ELF-1 (cell line): ENCODE data around the gene SLC19A2.

ENCODE experiments used
- DNase-seq: peaks from one replicate; pipeline ENCODE4 v3.0.0-alpha.2; 2016; ENCODE audit warnings: low read depth, low spot score

The SLC19A2 gene

GRCh38 chr1:169474302-169474995 is 11.3 kb downstream of the SLC19A2 start:
- DNase-seq: no peak

GRCh38 chr1:169473347-169473746 is 12.4 kb downstream of the SLC19A2 start:
- DNase-seq: no peak

- DNase-seq: no peak
Measured at GRCh38 chr1:169472738-169473137, 13.0 kb downstream of the SLC19A2 start.

- no peak for DNase-seq
Measured at GRCh38 chr1:169468982-169469381, 16.8 kb downstream of the SLC19A2 start.

GRCh38 chr1:169466259-169467230 is 19.2 kb downstream of the SLC19A2 start:
- DNase-seq: no peak

GRCh38 chr1:169465281-169465680 is 20.5 kb downstream of the SLC19A2 start:
- DNase-seq: no peak

GRCh38 chr1:169462385-169462784 is 23.4 kb downstream of the SLC19A2 start:
- DNase-seq: no peak

GRCh38 chr1:169461390-169462000 is 24.2 kb downstream of the SLC19A2 start:
- DNase-seq: no peak

GRCh38 chr1:169460191-169460833 is 25.4 kb downstream of the SLC19A2 start:
- peak; percentile 58 for DNase-seq

- DNase-seq: no peak
Measured at GRCh38 chr1:169457443-169457842, 28.3 kb downstream of the SLC19A2 start.

- DNase-seq: no peak
Measured at GRCh38 chr1:169456029-169456428, 29.7 kb downstream of the SLC19A2 start.

- no peak for DNase-seq
Measured at GRCh38 chr1:169452921-169453320, 32.8 kb downstream of the SLC19A2 start.

GRCh38 chr1:169451218-169451824 is 34.4 kb downstream of the SLC19A2 start:
- no peak for DNase-seq

GRCh38 chr1:169443923-169444322 is 41.8 kb downstream of the SLC19A2 start:
- no peak for DNase-seq

GRCh38 chr1:169427081-169427641 is 58.6 kb downstream of the SLC19A2 start, which contains the start of gene CCDC181:
Gene CCDC181 (minus strand): TSS chr1:169427474. CDS start chr1:169424927, 2,547 bp downstream.
- peak; percentile 87 for DNase-seq

GRCh38 chr1:169426174-169426705 is 59.5 kb downstream of the SLC19A2 start:
- DNase-seq: no peak

- no peak for DNase-seq
Measured at GRCh38 chr1:169421309-169421708, 64.4 kb downstream of the SLC19A2 start.

GRCh38 chr1:169414952-169415351 is 70.8 kb downstream of the SLC19A2 start:
- no peak for DNase-seq
